Body of pancreas (tissue), 4 donors: ENCODE data around the gene JPH3.

Source experiments
- CTCF ChIP-seq, 7 experiments: fragments of 450-650 bp in 4 of 7; fragments of 200-600 bp in 3 of 7; sonication (generic) in 3 of 7; IDR thresholded peaks; one replicate each; pipeline ENCODE4 v1.5.1; 2016 to 2019; ENCODE audit warnings: antibody characterized with exemption in 7 of 7
- POLR2A ChIP-seq, 3 donors: fragments of 450-650 bp; IDR thresholded peaks; one replicate each; pipeline ENCODE4 v1.6.1; 2016; ENCODE audit warnings: antibody characterized with exemption in 3 of 3, mild to moderate bottlenecking in 2 of 3

- no peak for TF ChIP-seq POLR2A (IDR thresholded peaks at IDR 0.05)
- TF ChIP-seq CTCF (IDR thresholded peaks at IDR 0.05): no peak
Measured at GRCh38 chr16:87691686-87692079, 89.4 kb downstream of the JPH3 start.
